Panc1 (cell line): ENCODE measurements around the gene RALB.

Experiments used
- SIN3A ChIP-seq: IDR thresholded peaks from 2 replicates; pipeline ENCODE4 v1.6.1; 2012; ENCODE audit warnings: low read depth, mild to moderate bottlenecking, low read length, moderate library complexity, borderline replicate concordance; ENCODE audit not compliant: insufficient read depth
- TF ChIP-seq, protein P1 (sequence below): fragments of 450-650 bp; IDR thresholded peaks from 2 replicates; pipeline ENCODE4 v1.5.1; 2017; ENCODE audit warnings: mild to moderate bottlenecking
- TF ChIP-seq, protein P2 (sequence below), 2 experiments: IDR thresholded peaks; 2 replicates each; pipeline ENCODE4 v1.6.1; 2011 to 2012; ENCODE audit warnings: low read depth in 2 of 2, control low read depth in 1 of 2, low read length in 1 of 2, mild to moderate bottlenecking in 1 of 2, moderate library complexity in 1 of 2; ENCODE audit not compliant: insufficient read depth in 1 of 2

DNA sequence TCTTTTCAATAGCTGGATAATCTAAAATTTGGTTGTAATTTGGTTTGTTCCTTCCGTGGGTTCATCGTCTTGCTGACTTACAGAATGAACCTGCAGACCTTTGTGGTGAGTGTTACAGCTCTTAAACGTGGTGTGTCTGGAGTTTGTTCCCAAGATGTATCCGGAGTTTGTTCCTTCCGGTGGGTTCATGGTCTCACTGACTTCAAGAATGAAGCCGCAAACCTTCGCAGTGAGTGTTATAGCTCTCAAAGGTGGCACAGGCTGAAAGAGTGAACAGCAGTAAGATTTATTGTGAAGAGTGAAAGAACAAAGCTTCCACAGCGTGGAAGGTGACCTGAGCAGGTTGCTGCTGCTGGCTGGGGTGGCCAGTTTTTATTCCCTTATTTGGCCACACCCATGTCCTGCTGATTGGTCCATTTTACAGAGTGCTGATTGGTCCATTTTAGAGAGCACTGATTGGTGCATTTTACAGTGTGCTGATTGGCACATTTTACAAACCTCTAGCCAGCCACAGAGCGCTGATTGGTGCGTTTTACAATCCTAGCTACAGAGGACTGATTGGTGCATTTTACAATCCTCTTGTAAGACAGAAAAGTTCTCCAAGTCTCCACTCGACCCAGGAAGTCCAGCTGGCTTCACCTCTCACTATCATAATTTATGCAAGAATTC is 16.6 kb downstream of the RALB start:
- no peak for TF ChIP-seq SIN3A
- TF ChIP-seq, protein P1, sequence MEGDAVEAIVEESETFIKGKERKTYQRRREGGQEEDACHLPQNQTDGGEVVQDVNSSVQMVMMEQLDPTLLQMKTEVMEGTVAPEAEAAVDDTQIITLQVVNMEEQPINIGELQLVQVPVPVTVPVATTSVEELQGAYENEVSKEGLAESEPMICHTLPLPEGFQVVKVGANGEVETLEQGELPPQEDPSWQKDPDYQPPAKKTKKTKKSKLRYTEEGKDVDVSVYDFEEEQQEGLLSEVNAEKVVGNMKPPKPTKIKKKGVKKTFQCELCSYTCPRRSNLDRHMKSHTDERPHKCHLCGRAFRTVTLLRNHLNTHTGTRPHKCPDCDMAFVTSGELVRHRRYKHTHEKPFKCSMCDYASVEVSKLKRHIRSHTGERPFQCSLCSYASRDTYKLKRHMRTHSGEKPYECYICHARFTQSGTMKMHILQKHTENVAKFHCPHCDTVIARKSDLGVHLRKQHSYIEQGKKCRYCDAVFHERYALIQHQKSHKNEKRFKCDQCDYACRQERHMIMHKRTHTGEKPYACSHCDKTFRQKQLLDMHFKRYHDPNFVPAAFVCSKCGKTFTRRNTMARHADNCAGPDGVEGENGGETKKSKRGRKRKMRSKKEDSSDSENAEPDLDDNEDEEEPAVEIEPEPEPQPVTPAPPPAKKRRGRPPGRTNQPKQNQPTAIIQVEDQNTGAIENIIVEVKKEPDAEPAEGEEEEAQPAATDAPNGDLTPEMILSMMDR = no peak
- TF ChIP-seq, protein P2, sequence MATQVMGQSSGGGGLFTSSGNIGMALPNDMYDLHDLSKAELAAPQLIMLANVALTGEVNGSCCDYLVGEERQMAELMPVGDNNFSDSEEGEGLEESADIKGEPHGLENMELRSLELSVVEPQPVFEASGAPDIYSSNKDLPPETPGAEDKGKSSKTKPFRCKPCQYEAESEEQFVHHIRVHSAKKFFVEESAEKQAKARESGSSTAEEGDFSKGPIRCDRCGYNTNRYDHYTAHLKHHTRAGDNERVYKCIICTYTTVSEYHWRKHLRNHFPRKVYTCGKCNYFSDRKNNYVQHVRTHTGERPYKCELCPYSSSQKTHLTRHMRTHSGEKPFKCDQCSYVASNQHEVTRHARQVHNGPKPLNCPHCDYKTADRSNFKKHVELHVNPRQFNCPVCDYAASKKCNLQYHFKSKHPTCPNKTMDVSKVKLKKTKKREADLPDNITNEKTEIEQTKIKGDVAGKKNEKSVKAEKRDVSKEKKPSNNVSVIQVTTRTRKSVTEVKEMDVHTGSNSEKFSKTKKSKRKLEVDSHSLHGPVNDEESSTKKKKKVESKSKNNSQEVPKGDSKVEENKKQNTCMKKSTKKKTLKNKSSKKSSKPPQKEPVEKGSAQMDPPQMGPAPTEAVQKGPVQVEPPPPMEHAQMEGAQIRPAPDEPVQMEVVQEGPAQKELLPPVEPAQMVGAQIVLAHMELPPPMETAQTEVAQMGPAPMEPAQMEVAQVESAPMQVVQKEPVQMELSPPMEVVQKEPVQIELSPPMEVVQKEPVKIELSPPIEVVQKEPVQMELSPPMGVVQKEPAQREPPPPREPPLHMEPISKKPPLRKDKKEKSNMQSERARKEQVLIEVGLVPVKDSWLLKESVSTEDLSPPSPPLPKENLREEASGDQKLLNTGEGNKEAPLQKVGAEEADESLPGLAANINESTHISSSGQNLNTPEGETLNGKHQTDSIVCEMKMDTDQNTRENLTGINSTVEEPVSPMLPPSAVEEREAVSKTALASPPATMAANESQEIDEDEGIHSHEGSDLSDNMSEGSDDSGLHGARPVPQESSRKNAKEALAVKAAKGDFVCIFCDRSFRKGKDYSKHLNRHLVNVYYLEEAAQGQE (IDR thresholded peaks at IDR 0.05; ENCODE audit: insufficient read depth in 1 of 2, low read depth in 2 of 2, low read length in 1 of 2) = no peak
